HG03439 (cell line): Measurements from ENCODE around the gene GADL1.

Source experiments
- ATAC-seq: cut with Tn5 transposase; IDR thresholded peaks from one replicate; pipeline ENCODE4 v1.9.1; 2021; ENCODE audit warnings: mild to moderate bottlenecking, moderate library complexity; ENCODE audit not compliant: unreplicated experiment

Gene GADL1

DNA sequence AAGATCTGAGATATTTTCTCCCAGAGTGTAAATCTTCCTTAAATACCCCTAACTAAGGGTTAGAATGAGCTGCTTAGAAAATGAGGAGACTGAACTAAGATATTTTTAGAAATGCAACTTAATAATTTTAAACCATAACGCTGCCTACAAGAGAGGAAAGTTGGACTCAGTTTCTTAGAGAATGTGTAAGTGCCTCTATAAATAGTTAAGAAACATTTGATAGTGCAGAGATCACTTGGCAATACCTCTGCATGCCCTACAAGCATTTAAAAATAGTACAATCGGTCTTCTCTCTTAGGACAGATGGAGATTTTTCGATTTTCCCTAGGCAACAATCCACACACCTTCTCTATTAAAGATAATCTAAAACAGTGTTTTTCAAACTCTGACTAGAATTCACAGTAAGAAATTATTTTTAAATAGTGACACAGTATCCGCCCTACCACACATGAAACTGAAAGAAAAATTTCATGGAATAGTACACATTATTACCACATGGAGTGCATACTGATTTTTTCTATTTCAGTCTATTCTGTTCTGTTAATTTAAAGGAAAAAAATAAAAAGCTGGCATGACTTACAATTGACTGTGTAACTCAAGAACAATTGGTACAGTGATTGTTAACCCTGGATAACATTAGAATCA, 83.2 kb downstream of the GADL1 start:
- no peak for ATAC-seq

DNA sequence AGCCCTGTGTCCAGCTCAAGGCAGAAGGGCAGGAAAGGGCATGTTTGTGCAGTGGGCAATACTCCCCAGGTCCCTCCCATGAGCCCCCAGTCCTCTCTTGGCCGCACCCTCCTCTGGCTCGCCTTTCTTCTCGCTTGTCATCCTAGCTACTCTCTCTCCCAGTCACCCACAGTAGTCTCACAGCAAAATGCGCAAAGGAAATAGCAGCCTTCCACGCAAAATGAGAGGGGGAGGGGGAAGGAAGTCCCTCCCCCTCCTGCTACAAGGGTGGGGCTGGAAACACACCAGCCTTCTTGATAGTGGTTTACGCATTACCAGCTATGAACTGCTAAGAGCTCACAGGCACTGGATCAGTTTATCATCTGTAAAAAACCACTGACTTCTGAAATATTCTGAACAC, 83.8 kb downstream of the GADL1 start:
- no peak for ATAC-seq

DNA sequence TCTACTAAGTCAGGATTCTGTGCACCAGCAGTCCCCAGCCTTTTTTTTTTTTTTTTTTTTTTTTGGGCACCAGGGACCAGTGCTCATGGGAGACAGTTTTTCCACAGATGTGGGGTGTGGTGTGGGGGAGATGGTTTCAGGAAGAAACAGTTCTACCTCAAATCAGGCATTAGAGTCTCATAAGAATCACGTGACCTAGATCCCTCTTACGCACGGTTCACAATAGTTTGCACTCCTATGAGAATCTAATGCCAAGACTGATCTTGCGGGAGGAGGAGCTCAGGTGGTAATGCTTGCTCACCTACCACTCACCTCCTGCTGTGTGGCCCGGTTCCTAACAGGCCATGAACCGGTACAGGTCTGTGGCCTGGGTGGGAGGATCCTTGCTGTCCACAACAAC, 88.8 kb downstream of the GADL1 start:
- ATAC-seq, result no peak

DNA sequence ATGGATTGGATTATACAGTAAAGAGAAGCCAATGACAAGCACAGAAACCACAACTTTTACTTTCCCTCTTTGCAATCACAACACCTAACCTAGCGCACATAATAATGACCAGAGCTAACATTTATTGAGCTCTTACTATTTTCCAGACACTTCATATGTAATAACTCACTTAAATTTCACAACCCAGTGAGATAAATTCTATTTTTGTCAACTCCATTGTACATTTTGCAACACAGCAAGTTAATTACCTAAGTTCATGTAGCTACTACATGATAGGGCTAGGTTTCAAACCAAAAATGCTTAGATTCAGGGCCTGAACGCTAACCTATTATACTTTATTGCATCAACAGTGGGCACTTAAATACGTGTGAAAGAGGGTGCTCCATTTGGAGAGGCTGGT, 89.5 kb downstream of the GADL1 start:
- ATAC-seq, result no peak

DNA sequence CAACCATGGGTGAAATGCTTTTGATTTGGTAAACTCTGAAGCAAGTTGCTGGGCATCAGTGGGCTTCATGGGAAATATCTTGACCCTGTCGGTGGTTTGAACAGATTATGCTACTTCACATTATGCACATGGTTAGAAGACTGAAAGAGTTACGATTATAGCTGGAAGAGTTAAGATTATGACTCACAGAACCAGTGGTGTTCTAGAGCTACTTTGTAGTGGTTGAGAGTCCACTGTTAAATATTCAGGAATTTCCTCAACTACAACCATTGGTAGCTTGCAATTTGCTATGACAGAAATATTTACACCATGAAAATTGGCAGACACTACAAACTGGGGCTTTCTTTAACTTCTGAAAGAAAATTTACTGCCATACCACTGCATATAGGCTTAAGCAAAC, 99.3 kb downstream of the GADL1 start:
- ATAC-seq, result no peak

DNA sequence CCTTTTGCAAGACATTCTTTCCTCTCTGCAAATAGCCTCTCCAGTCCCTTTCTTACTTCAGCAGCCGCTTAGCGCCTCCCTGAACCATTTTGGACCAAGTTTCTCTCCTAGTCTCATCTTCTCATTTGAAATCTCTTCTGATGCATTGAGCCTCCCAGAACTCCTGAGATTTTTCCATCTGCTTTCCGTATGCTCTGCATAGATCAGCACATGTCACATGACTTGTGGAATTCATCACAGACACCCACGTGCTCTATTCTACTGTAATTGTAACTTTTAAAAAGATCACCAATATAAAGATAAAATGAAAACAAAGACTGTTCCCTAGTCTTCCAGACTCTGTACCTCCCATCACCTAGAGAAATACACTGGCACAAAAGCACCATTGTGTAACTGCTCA, 100.7 kb downstream of the GADL1 start:
- ATAC-seq, result no peak

DNA sequence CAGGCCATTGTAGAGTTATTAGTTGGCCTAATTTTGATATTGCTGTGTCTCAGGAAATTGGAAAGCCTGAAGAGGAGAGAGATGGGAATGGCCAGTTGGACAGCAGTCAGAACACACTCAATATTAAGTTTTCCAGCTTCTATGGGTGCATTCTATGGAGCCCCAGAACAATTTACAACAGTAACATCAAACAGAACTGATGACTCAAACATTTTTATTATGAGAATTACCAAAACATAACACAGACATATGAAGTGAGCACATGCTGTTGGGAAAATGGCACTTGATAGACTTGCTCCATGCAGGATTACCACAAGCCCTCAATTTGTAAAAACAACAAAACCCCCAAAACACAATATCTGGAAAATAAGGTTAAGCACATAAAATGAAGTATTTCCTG, 104.3 kb downstream of the GADL1 start:
- ATAC-seq, result no peak

DNA sequence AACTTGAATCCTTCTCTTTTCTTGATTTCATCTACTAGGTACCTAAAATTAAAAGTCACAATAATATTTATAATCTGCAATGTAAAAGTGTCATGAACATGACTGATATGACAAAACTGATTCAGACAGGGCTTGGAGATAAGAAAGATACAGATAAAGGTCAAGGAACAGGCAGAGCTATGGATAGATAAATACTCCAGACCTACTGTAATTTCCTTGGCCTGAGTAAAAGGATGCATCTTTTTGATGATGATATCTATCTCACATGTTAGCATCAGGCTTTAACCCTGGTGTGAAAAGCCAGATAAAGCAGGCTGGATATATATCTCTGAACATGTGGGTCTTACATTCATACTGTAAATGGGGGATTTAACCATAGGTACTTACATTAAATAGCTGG, 108.1 kb downstream of the GADL1 start:
- no peak for ATAC-seq

DNA sequence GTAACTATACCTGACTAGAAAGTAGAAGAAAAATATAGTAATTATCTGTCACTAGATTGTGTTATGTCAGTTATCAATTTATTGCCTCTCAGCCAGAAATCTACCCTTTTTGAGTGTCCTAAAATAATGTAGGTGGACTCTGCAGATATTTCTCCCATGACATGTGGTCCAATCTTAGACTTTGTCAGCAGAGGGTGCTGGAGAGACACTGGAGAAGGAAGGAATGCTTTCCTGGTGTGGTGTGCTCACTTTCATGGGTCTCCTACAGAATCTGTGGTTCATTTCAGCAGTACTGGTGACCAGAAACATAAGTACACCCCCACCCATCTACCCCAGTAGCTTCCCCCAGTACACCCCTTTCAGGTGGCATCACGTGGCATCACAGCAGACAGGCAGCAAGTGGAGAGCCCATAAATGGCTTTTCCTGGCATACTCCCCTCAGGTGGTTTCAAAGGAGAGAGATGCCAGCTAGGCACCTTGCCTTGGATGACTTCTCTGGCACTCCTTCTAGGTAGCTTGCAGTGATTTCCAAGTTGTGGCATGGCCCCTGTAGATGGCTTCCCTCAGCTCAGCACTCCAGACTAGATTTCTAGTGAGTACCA, 114.7 kb downstream of the GADL1 start:
- ATAC-seq, result no peak

DNA sequence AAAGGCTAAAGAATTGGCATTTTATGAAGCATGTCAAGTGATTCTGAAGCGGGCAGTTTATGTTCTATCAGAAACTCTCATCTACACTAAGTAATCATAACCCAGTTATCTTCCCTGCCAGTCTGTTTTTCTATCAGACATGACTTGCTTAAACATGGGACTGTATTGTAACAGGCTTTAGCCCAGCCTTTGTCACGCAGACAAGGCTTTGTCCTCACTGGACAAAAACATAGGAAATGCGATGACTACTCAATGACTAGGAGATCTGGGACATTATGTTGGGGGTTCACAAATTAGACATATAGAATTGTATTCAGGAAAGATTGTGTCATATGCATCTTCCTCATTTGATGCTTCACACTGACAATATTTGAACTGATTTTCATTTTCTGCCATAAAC, 115.5 kb downstream of the GADL1 start:
- no peak for ATAC-seq

DNA sequence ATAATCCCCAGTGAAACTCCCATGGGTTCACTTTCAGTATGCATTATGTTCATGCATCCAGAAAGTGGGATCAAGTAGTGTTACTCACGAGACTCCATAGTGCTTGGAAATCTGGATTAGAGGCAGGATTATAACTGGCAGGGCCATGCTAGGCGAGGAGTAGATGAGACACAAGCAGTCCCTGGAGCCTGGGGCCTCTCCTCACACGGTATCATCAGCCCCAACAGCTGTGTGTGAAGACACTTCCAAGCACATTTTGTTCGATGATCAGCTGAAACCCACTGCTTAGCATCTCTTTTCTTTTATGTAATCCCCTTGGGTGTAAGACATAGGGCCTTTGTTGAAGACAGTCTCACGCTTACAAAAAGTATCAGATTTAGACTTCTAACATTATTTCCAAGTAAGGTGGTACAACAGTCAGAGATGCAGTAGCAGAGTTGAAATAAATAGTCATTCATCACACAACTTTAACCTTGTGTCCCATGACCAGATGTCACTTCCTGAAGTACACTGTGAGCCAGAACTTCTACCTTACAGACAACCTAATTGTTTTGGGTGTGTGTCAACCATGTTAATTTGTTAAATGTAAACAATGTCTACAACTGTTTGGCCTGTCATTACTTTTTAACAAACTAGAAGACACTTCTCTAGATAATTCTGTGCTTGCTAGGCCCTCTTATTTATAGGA, 116.9 kb downstream of the GADL1 start:
- ATAC-seq, result no peak

DNA sequence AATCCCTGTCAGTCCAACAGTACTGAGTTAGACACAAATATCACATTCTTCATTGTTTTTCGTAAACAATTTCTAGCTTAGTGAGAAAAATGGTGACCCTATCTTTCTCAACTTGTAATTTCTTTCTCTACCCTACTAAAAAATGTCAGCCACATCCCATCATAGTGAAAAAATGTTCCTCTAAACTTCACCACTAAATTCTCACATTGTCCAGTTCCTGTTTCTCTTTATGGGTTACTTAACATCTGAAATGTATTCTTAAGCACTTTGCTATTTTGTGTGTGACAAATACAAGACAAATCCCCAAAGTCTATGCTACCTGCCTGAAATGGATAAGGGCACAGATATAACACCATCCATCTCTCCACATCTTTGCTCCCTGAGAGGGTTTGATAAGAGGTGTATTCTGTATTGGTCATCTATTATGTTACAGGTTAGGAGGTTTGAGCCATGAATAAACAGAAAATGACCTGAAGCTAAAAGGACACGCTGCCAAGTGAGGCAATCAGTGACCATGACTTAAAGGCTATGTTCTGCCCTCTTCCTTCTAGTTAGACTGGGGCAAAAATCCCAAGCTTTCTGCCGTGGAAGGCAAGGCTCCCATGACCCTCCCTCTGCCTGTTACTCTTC, 118.2 kb downstream of the GADL1 start:
- no peak for ATAC-seq

DNA sequence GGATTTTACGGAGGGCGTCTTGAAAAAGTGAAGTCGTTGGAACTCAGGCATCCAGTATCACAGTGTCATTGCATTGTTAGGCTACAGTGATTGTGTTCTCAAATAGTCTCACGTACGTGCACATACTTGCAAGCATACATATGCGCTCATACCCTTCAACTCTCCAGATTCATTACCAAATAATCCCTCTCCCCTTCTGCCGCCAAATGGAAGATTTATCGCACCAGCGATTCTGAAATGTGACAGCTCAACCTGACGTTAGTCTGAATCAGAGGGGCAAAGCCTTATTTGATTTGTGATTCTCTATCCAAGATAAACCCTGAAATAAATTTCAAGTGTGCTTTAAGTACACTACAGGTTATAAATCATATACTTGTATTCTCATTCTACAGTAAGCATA, 119.4 kb downstream of the GADL1 start:
- ATAC-seq, result no peak

DNA sequence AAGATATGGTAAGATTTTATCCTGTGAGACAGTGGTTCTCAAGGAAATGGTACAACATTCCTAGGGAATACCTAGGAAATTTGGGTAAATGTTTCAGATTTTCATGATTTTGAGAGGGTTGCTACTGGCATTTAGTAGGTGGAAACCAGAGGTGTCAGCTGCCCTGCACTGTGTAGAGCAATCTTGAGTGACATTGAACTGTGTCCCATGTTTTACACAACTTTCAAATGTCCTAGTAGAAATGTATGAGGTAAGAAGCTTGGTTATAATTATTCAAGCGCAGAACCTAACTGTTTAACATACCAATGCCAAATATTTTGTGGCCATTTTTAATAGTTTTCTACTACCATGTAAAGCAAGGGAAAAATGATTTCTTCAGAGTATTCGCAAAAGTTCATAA, 120.4 kb downstream of the GADL1 start:
- ATAC-seq, result no peak

DNA sequence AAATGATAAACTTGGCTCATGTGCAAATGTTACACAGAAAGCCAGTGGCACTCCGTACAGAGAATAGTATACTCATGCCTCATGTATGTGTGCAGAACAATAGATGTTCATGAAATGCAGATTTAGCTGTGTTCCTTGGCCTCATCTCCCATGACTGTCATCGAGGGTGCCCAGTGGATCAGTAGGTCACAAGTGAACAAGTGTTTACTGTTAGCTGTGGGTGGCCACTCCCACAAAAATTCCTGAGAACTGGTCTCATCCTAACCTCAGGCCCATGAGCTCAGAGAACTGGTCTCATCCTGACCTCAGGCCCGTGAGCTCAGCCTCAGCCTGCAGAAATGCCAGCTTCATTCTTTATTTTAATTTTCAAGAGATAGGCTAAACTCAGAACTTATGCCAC, 124.1 kb downstream of the GADL1 start:
- no peak for ATAC-seq

DNA sequence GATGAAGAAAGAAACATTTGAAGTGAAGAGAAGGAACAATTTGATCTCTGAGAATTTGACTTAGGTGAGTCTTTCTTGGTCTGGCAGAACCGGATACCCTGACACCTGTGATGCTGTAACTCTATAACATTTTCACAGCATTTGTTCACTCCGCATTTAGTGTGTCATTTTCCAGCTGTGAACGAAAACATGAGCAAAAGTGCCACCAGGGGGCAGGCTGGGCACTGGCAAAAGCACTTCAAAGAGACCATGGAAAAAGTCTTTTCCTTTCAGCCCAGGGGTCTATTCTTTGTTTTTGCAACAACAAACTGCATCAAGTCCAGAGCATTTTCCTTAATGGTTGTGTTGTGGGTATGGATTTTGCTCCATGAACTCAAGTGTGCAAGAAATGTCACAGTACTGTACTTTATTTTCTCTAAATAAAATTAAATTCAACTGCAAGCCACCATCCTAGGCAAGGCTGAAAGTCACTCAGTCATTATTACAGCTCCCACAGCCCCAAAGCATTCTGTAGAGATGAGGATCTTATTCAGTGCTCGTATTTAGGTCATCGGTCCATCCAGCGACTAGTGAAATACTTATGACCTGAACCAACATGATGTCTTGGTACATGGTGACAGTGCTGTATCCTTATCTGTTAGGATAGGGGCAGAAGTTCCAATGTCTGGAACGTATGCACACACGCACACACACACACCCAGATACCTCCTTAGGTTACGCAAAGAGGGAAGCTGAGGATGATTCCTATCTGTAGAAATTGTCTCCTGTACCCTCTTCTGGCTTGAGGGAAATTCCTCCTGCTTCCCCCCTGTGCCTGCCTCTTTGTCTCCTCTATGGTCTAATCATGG, 125.5 kb downstream of the GADL1 start:
- no peak for ATAC-seq

DNA sequence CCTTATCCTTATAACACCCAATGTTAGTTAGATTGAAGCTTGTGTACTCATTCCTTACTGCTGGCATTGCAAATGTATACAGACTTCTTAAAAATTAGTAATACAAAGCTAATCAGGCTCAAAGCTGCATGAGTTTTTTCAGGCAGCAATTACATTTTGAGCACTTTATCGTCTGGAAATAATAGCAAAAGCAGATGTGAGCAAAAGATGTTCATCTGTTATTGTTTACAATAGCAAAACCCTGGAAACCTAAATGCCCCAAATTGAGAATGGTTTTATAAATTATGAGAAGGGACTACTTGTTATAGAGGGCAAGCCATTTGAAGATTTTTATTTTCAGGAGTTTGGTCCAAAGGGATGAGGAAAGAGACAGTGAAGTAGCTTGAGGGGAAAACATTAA, 126.4 kb downstream of the GADL1 start:
- ATAC-seq, result no peak

DNA sequence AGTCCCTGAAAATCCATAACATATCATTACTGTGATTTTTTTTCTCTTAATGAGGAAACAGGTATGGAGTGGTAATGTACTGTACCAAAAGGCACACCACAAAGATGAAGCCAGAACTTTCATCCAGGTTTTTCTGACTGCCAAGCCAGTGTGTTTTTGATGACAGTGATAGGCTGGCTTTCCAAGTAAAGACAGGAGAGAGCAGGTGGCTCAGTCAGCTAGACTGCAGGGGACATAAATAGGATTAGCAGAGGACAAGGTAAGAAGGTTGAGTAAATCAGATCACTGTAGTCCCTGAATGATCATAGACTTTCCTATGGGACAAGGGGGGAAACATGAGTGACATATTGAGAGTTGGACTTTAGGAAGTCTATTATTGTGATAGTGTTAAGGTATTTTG, 127.9 kb downstream of the GADL1 start:
- ATAC-seq, result no peak

DNA sequence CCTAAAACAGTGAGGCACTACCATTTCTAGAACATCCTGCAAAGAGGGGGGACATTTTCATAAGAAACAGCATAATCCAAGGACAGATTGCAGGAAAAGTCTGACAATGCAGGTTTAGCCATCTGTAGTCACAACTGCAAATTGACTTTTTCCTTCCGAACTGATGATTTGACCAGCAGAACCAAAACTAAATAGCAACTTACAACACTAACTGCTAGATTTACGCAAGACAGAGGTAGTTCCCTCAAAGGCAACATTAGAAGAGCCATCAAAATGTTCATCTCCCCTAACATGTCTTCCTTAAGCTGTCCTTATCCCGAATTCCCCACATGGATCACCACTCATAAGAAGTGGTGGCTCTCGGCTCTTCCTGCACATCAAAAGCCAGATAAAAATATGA, 129.6 kb downstream of the GADL1 start:
- ATAC-seq, result no peak

DNA sequence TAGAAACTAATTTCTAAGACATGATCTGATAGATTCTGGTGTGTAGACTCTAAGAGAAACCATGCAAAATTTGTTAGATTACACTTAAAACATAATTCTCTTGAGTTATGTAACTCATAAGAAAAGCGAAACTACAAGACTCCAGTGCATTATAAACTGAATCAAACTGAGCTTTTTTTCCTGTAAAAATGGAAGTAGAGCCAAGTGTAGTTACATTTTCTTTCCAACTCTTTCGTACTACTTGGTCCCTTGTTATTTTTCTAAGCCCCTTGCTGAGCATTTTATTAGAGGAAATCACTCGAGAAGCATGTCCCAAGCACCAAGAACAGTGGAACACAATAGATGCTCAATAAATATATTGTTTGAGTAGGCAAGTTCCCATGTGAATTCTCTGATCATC, 130.2 kb downstream of the GADL1 start:
- no peak for ATAC-seq

DNA sequence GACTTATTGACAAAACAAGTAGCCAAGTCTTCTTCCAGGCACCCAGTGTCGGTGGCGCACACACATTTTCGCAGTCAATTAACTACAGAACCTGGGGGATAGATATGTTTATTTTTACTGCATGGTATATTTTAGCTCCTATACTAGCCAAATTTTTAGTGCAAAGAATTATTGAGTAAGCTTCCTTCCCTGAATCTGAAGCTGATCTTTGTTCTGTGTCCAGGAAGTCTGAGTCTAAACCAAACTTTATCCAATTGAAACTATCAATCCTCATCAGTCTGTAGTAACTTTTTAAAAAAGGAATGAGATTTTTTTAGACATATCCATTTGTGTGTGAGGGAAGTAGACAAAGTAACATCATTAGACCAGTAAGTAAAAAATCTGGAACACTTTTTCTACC, 133.1 kb downstream of the GADL1 start:
- ATAC-seq, result no peak
